H1 (cell line): ENCODE data around the gene CXCL14.

Experiments
- CREB1 ChIP-seq: IDR thresholded peaks from 2 replicates; pipeline ENCODE4 v1.6.1; 2012; ENCODE audit warnings: inconsistent platforms
- POLR2A ChIP-seq, 2 experiments: IDR thresholded peaks; 1 replicate in 1 of 2; 2 replicates in 1 of 2; pipeline ENCODE4 v1.6.1; 2011; ENCODE audit warnings: low read depth in 2 of 2, low read length in 2 of 2, mild to moderate bottlenecking in 2 of 2; ENCODE audit errors: control extremely low read depth in 1 of 2

DNA sequence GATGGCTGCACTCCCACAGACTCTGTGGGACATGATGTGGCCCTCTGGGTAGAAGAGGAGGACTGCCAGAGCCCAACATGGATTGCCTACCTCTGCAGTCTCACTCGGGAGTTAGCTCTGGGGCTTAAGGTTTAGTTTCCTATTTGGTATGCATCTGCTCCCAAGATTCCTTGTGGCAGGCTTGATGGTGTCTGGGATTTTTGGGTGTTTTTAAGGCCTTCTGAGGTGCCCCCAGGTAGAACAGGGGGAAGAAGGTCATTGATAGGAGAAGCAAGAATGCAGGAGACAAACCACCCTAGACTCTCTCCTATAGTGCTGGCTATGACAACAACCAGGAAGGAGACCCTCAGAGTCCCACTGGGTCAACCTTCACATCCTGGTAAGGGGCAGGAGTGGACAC, 46.7 kb upstream of the CXCL14 start:
- TF ChIP-seq CREB1 (no peak), POLR2A (IDR thresholded peaks at IDR 0.05; ENCODE audit: control extremely low read depth in 1 of 2, low read depth in 2 of 2, low read length in 2 of 2) (no peak)
